ENCODE results near the gene METTL15.

- TF ChIP-seq CTCF (conservative IDR thresholded peaks at IDR 0.05; ENCODE audit: low read depth in 2 of 2) (no peak), POLR2AphosphoS5 (IDR thresholded peaks at IDR 0.05; ENCODE audit: low read depth) (no peak), JUNB (IDR thresholded peaks at IDR 0.05; ENCODE audit: unreplicated experiment) (no peak), EZH2phosphoT487 (IDR thresholded peaks at IDR 0.05; ENCODE audit: unreplicated experiment) (no peak), STAT1 (IDR thresholded peaks at IDR 0.05; ENCODE audit: unreplicated experiment) (no peak), EZH2 (IDR thresholded peaks at IDR 0.05; ENCODE audit: low read depth, unreplicated experiment) (no peak)
Measured at GRCh38 chr11:28098257-28098656, 9.9 kb upstream of the METTL15 start.

Data from GM23338 (cell line).